ENCODE results near the gene EFHC2. TPM values are rescaled to one million over a fixed set of nuclear protein-coding genes. Genes with fewer than 3 reads are reported as not detected.

The EFHC2 gene
- polyA plus RNA-seq, 1 of the 3 experiments (the other 2 are of a cell fraction), result 0.03 TPM

- Histone ChIP-seq H3K4me2 (no peak overlapping the region), H3F3A (replicated peaks; ENCODE audit: insufficient read depth) (no peaks in the 10 kb centered on the region), H3K9me3 (no peaks in the 10 kb centered on the region), H3K36me3 (replicated peaks in 1 of 2; ENCODE audit: control insufficient read depth in 1 of 2, insufficient read depth in 2 of 2, low read length in 1 of 2) (no peaks in the 10 kb centered on the region), H3K27ac (ENCODE audit: low read depth in 2 of 2, low read length in 1 of 2) (no peak overlapping the region), H3K9ac (no peak overlapping the region), H3K27me3 (ENCODE audit: insufficient read depth) (peaks cover 12% of the 10 kb centered on the region; the same call in 1 of the 2 replicates), H3K4me3 (ENCODE audit: low read depth in 2 of 2, low read length in 1 of 2) (no peak overlapping the region), H3K9me2 (no peaks in the 10 kb centered on the region), H3K4me1 (ENCODE audit: control insufficient read depth in 1 of 2, insufficient read depth in 2 of 2, low read depth in 1 of 2, low read length in 1 of 2) (no peaks in the 10 kb centered on the region), H4K20me1 (ENCODE audit: insufficient read depth) (no peaks in the 10 kb centered on the region), H3K79me2 (ENCODE audit: insufficient read depth) (no peaks in the 10 kb centered on the region), H2AFZ (ENCODE audit: low read depth) (no peak overlapping the region)
- ChIA-PET POLR2A (no interaction called here), CTCF (interaction anchor here (1.4 kb wide), 1 partner anchor 23 kb away, joined by 3 read pairs; no protein-coding TSS in a partner anchor)
- no peak for DNase-seq
- TF ChIP-seq JUND (IDR thresholded peaks at IDR 0.05) (no peak), SIN3A (IDR thresholded peaks at IDR 0.05; ENCODE audit: borderline replicate concordance, low read depth, low read length) (no peak), RFX5 (IDR thresholded peaks at IDR 0.05; ENCODE audit: low read length) (no peak), FOSL2 (IDR thresholded peaks at IDR 0.05; ENCODE audit: borderline replicate concordance, low read depth) (no peak), RCOR1 (IDR thresholded peaks at IDR 0.05; ENCODE audit: low read length) (no peak), TCF12 (IDR thresholded peaks at IDR 0.05) (no peak), POLR2AphosphoS5 (IDR thresholded peaks at IDR 0.05; ENCODE audit: low read depth, low read length) (no peak), PBX3 (IDR thresholded peaks at IDR 0.05) (no peak), FOXJ3 (CRISPR knock-in tag; IDR thresholded peaks at IDR 0.05) (no peak), EP300 (IDR thresholded peaks at IDR 0.05; ENCODE audit: borderline replicate concordance in 1 of 2, low read depth in 1 of 2, low read length in 1 of 2) (no peak), CHD2 (IDR thresholded peaks at IDR 0.05; ENCODE audit: low read length, partially characterized antibody) (no peak), SMC3 (IDR thresholded peaks at IDR 0.05; ENCODE audit: low read depth, low read length) (no peak)
- TF ChIP-seq, protein P1, sequence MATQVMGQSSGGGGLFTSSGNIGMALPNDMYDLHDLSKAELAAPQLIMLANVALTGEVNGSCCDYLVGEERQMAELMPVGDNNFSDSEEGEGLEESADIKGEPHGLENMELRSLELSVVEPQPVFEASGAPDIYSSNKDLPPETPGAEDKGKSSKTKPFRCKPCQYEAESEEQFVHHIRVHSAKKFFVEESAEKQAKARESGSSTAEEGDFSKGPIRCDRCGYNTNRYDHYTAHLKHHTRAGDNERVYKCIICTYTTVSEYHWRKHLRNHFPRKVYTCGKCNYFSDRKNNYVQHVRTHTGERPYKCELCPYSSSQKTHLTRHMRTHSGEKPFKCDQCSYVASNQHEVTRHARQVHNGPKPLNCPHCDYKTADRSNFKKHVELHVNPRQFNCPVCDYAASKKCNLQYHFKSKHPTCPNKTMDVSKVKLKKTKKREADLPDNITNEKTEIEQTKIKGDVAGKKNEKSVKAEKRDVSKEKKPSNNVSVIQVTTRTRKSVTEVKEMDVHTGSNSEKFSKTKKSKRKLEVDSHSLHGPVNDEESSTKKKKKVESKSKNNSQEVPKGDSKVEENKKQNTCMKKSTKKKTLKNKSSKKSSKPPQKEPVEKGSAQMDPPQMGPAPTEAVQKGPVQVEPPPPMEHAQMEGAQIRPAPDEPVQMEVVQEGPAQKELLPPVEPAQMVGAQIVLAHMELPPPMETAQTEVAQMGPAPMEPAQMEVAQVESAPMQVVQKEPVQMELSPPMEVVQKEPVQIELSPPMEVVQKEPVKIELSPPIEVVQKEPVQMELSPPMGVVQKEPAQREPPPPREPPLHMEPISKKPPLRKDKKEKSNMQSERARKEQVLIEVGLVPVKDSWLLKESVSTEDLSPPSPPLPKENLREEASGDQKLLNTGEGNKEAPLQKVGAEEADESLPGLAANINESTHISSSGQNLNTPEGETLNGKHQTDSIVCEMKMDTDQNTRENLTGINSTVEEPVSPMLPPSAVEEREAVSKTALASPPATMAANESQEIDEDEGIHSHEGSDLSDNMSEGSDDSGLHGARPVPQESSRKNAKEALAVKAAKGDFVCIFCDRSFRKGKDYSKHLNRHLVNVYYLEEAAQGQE (IDR thresholded peaks at IDR 0.05; ENCODE audit: low read depth, low read length), result no peak
- TF ChIP-seq, protein P2, sequence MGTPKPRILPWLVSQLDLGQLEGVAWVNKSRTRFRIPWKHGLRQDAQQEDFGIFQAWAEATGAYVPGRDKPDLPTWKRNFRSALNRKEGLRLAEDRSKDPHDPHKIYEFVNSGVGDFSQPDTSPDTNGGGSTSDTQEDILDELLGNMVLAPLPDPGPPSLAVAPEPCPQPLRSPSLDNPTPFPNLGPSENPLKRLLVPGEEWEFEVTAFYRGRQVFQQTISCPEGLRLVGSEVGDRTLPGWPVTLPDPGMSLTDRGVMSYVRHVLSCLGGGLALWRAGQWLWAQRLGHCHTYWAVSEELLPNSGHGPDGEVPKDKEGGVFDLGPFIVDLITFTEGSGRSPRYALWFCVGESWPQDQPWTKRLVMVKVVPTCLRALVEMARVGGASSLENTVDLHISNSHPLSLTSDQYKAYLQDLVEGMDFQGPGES (IDR thresholded peaks at IDR 0.05; ENCODE audit: low read depth, low read length), result no peak
- TF ChIP-seq, protein P3, sequence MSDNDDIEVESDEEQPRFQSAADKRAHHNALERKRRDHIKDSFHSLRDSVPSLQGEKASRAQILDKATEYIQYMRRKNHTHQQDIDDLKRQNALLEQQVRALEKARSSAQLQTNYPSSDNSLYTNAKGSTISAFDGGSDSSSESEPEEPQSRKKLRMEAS (IDR thresholded peaks at IDR 0.05; ENCODE audit: low read depth), result no peak
These were observed 63.4 kb downstream of the EFHC2 start for GRCh38 chrX:44280116-44280515.

All from SK-N-SH (cell line).